ENCODE measurements around the gene C18orf32. TPM values are rescaled to one million over a fixed set of nuclear protein-coding genes. Genes with fewer than 3 reads are reported as not detected.

Gene C18orf32
- total and polyA plus RNA-seq, 10 of the 15 experiments (the other 5 are each of a cell fraction or from before 2014, with no cell fraction given): 11.5 to 67.0 (median 32.9) TPM

GRCh38 chr18:49435170-49435569 lies 51.9 kb downstream of the C18orf32 start:
- H3K9me3 ChIP-seq (replicated peaks; ENCODE audit: control insufficient read depth, insufficient read depth, low read length): no peaks in the 10 kb centered on the region
- no peak overlapping the region for H2AFZ ChIP-seq (ENCODE audit: control insufficient read depth, low read depth, low read length)
- FAIRE-seq (no peak), DNase-seq (ENCODE audit: low read depth, low spot score) (no peak), ATAC-seq (no peak)
- ChIA-PET POLR2A (no interaction called here), RAD21 (ENCODE audit: unreplicated experiment) (interaction anchor here (0.7 kb wide), 1 partner anchor 24 kb away, joined by 3 read pairs; no protein-coding TSS in a partner anchor), CTCF (interaction anchor here (7.2 kb wide), 1 partner anchor 11 kb away, joined by 44 read pairs; no protein-coding TSS in a partner anchor), SMC1A (ENCODE audit: uncharacterized antibody, unreplicated experiment) (no interaction called here)
- no TSS peak for BruUV-seq (replicated peaks)
- no peaks in the 10 kb centered on the region for H3K27me3 ChIP-seq (replicated peaks in 1 of 2; ENCODE audit: control insufficient read depth in 2 of 2, insufficient read depth in 2 of 2, low read length in 1 of 2)
- intact Hi-C loops (cut with micrococcal nuclease; ENCODE audit: unreplicated experiment) (no loop called here), in situ Hi-C loops (cut with MboI) (no loop called here)
- no peaks in the 10 kb centered on the region for H4K20me1 ChIP-seq (ENCODE audit: control insufficient read depth, insufficient read depth)
- 92% methylated on average over 1 of the region's 1 CpG for WGBS (ENCODE audit: insufficient coverage, insufficient replicate concordance, low lambda C conversion rate, missing lambda C conversion rate)
- no peaks in the 10 kb centered on the region for H3K4me1 ChIP-seq (ENCODE audit: control insufficient read depth, insufficient read depth, low read length)
- H3K27ac ChIP-seq (ENCODE audit: control insufficient read depth, insufficient read depth): no peak overlapping the region
- H3K9ac ChIP-seq (ENCODE audit: control insufficient read depth, insufficient read depth, low read length): no peak overlapping the region
- TF ChIP-seq ZBTB33 (IDR thresholded peaks at IDR 0.05): no peak
- no peak for TF ChIP-seq NFIC (IDR thresholded peaks at IDR 0.05; ENCODE audit: low read depth, low read length)
- no peak for TF ChIP-seq ZBTB40 (IDR thresholded peaks at IDR 0.05; ENCODE audit: borderline replicate concordance)
- TF ChIP-seq HDAC2 (IDR thresholded peaks at IDR 0.05): no peak
- no peak for TF ChIP-seq JUNB (IDR thresholded peaks at IDR 0.05)
- no peak for TF ChIP-seq ZSCAN29 (IDR thresholded peaks at IDR 0.05)
- TF ChIP-seq USF2 (IDR thresholded peaks at IDR 0.05; ENCODE audit: borderline replicate concordance, low read depth, low read length): no peak
- no peak for TF ChIP-seq SMC3 (IDR thresholded peaks at IDR 0.05; ENCODE audit: borderline replicate concordance, low read length)
- TF ChIP-seq HSF1 (IDR thresholded peaks at IDR 0.05; ENCODE audit: low read depth, low read length): no peak
- TF ChIP-seq NFXL1 (IDR thresholded peaks at IDR 0.05; ENCODE audit: borderline replicate concordance): no peak
- no peak for TF ChIP-seq SMAD5 (IDR thresholded peaks at IDR 0.05; ENCODE audit: low read depth)
- TF ChIP-seq ZNF622 (IDR thresholded peaks at IDR 0.05): no peak
- no peak for TF ChIP-seq IRF4 (IDR thresholded peaks at IDR 0.05; ENCODE audit: low read depth, low read length)
- no peak for TF ChIP-seq RFX5 (IDR thresholded peaks at IDR 0.05; ENCODE audit: low read depth, low read length)
- no peak for TF ChIP-seq MTA2 (IDR thresholded peaks at IDR 0.05; ENCODE audit: low read depth)
- no peak for TF ChIP-seq SREBF1 (IDR thresholded peaks at IDR 0.05; ENCODE audit: low read length)
- TF ChIP-seq POLR2AphosphoS2 (IDR thresholded peaks at IDR 0.05; ENCODE audit: low read depth, low read length): no peak
- no peak for TF ChIP-seq NFYA (IDR thresholded peaks at IDR 0.05; ENCODE audit: borderline replicate concordance, low read depth, low read length)
- no peak for TF ChIP-seq FOXM1 (IDR thresholded peaks at IDR 0.05; ENCODE audit: low read depth, low read length)
- no peak overlapping the region for H3K4me3 ChIP-seq
- no peak overlapping the region for H3K4me2 ChIP-seq (ENCODE audit: control insufficient read depth, insufficient read depth)
- no peaks in the 10 kb centered on the region for H3K36me3 ChIP-seq (ENCODE audit: control insufficient read depth in 2 of 2, insufficient read depth in 2 of 2, low read length in 1 of 2)
- H3K79me2 ChIP-seq (ENCODE audit: control insufficient read depth, insufficient read depth, low read length): no peaks in the 10 kb centered on the region

All from GM12878 (cell line).